ENCODE measurements around the gene ESR1.

ESR1 gene

DNA sequence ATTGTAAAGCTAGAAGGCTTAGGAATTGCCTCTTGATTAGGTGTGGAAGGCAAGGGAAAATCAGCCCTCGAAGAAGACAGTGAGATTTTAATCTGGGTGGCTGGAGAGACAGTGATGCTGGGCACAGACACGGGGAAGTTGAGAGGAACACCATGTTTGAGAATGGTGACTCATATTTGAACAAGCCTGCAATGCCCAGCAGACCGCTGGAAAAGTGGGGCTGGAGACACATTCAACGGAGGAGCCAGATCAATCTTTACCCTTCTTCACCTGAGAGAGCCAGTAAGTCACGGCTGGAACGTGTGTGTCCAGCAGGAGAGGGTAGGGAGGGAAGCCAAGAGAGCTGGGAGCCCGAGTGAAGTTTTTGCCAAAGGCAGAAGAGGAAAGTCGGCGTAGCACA is 3.7 kb upstream of the ESR1 start:
- TF ChIP-seq CTCF (IDR thresholded peaks at IDR 0.05; ENCODE audit: borderline replicate concordance, insufficient read depth, low read depth, low read length): no peak
- no peak overlapping the region for H3K4me3 ChIP-seq (ENCODE audit: low read depth, low read length)

- no peak for TF ChIP-seq CTCF (IDR thresholded peaks at IDR 0.05; ENCODE audit: borderline replicate concordance, insufficient read depth, low read depth, low read length)
- H3K4me3 ChIP-seq (ENCODE audit: low read depth, low read length): no peak overlapping the region
Measured at GRCh38 chr6:151804585-151805285, 2.7 kb upstream of the ESR1 start.

DNA sequence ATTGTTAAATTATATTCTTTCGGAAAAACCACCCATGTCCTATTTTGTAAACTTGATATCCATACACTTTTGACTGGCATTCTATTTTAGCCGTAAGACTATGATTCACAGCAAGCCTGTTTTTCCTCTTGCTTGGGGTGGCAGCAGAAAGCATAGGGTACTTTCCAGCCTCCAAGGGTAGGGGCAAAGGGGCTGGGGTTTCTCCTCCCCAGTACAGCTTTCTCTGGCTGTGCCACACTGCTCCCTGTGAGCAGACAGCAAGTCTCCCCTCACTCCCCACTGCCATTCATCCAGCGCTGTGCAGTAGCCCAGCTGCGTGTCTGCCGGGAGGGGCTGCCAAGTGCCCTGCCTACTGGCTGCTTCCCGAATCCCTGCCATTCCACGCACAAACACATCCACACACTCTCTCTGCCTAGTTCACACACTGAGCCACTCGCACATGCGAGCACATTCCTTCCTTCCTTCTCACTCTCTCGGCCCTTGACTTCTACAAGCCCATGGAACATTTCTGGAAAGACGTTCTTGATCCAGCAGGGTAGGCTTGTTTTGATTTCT is 2.1 kb upstream of the ESR1 start:
- no peak overlapping the region for H3K4me3 ChIP-seq (ENCODE audit: low read depth, low read length)
- no peak for TF ChIP-seq CTCF (IDR thresholded peaks at IDR 0.05; ENCODE audit: borderline replicate concordance, insufficient read depth, low read depth, low read length)

DNA sequence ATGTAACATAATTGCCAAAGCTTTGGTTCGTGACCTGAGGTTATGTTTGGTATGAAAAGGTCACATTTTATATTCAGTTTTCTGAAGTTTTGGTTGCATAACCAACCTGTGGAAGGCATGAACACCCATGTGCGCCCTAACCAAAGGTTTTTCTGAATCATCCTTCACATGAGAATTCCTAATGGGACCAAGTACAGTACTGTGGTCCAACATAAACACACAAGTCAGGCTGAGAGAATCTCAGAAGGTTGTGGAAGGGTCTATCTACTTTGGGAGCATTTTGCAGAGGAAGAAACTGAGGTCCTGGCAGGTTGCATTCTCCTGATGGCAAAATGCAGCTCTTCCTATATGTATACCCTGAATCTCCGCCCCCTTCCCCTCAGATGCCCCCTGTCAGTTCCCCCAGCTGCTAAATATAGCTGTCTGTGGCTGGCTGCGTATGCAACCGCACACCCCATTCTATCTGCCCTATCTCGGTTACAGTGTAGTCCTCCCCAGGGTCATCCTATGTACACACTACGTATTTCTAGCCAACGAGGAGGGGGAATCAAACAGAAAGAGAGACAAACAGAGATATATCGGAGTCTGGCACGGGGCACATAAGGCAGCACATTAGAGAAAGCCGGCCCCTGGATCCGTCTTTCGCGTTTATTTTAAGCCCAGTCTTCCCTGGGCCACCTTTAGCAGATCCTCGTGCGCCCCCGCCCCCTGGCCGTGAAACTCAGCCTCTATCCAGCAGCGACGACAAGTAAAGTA is 547 bp upstream of the ESR1 start:
- no peak for TF ChIP-seq CTCF (IDR thresholded peaks at IDR 0.05; ENCODE audit: borderline replicate concordance, insufficient read depth, low read depth, low read length)
- no peak overlapping the region for H3K4me3 ChIP-seq (ENCODE audit: low read depth, low read length)

- TF ChIP-seq CTCF (IDR thresholded peaks at IDR 0.05; ENCODE audit: borderline replicate concordance, insufficient read depth, low read depth, low read length): no peak
- H3K4me3 ChIP-seq (ENCODE audit: low read depth, low read length): no peak overlapping the region
Measured at GRCh38 chr6:151808371-151809241, 1.1 kb downstream of the ESR1 start.

DNA sequence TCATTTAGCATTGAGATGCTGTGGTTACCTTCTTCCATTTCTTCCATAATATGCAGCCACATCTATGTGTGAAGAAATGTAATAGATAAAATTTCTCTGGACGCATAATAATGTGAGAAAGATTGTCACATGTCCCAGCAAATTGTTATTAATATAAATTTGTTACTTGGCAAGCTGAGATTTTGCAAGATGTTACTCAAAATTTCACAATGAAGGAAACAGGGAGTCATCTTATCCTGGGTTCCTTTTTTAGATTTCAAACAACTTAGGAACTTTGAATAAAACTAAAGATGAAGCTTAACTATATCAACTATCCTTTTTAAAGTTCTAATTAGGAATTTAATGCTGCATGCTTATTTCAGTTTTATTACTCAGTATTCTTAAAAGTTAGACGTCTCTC is 3.6 kb downstream of the ESR1 start:
- no peak overlapping the region for H3K4me3 ChIP-seq (ENCODE audit: low read depth, low read length)
- no peak for TF ChIP-seq CTCF (IDR thresholded peaks at IDR 0.05; ENCODE audit: borderline replicate concordance, insufficient read depth, low read depth, low read length)
